CD4-positive, alpha-beta T cell (primary cell): ENCODE measurements around the gene PCOLCE2. TPM values are rescaled to one million over a fixed set of nuclear protein-coding genes. Genes with fewer than 3 reads are reported as not detected.

Source experiments
- ATAC-seq: fragments of 200-7000 bp; cut with Tn5 transposase; one replicate; pipeline ENCODE4 v1.10.0; 2022; ENCODE audit warnings: mild to moderate bottlenecking; ENCODE audit not compliant: poor library complexity
- CTCF ChIA-PET: fragments of 350-600 bp; sonication (Branson Sonifier 250); formaldehyde crosslinking; loops from one replicate; lab custom pipeline; 2021; ENCODE audit warnings: antibody characterized with exemption, inconsistent platforms; lab: Charles Lee
- POLR2A ChIA-PET: fragments of 350-600 bp; sonication (Branson Sonifier 250); formaldehyde crosslinking; loops from one replicate; lab custom pipeline; 2021; ENCODE audit warnings: antibody characterized with exemption, inconsistent platforms; lab: Charles Lee
- DNase-seq, 14 experiments: peaks; one replicate each; pipeline ENCODE4 v3.0.0-alpha.2; 2013 to 2020; ENCODE audit warnings: mixed read lengths in 2 of 14
- H3K27ac ChIP-seq, 2 donors: one replicate each; pipeline versions ENCODE4 v1.5.1 to v1.7.0; 2013; ENCODE audit warnings: low read length in 2 of 2, low read depth in 1 of 2, mild to moderate bottlenecking in 1 of 2
- H3K27me3 ChIP-seq, 2 experiments: 1 replicate in 1 of 2; 2 replicates in 1 of 2; pipeline versions ENCODE4 v1.6.1 to v1.7.0; 2013; ENCODE audit warnings: low read length in 2 of 2, control low read depth in 1 of 2, mild to moderate bottlenecking in 1 of 2, moderate library complexity in 1 of 2; ENCODE audit not compliant: insufficient read depth in 2 of 2, control insufficient read depth in 1 of 2
- H3K36me3 ChIP-seq: one replicate; pipeline ENCODE4 v1.6.1; 2013; ENCODE audit warnings: low read length, control low read depth; ENCODE audit not compliant: insufficient read depth
- H3K4me1 ChIP-seq: one replicate; pipeline ENCODE4 v1.6.1; 2013; ENCODE audit warnings: low read length, control low read depth; ENCODE audit not compliant: insufficient read depth
- H3K4me3 ChIP-seq: one replicate; pipeline ENCODE4 v1.5.1; 2013; ENCODE audit warnings: mild to moderate bottlenecking, low read length, moderate library complexity
- H3K9me3 ChIP-seq, 2 experiments: 1 replicate in 1 of 2; 2 replicates in 1 of 2; pipeline versions ENCODE4 v1.6.1 to v1.7.0; 2013; ENCODE audit warnings: low read length in 2 of 2, mild to moderate bottlenecking in 2 of 2, control low read depth in 1 of 2, moderate library complexity in 1 of 2; ENCODE audit not compliant: control insufficient read depth in 1 of 2, insufficient read depth in 1 of 2
- H3K27ac Mint-ChIP-seq: one replicate; pipeline ENCODE4 v1.8.0; 2020; ENCODE audit warnings: mixed read lengths
- H3K27me3 Mint-ChIP-seq: one replicate; pipeline ENCODE4 v1.8.0; 2021; ENCODE audit warnings: mixed read lengths
- H3K36me3 Mint-ChIP-seq: one replicate; pipeline ENCODE4 v1.8.0; 2021; ENCODE audit warnings: low read depth, mixed read lengths
- H3K4me1 Mint-ChIP-seq: one replicate; pipeline ENCODE4 v1.8.0; 2021; ENCODE audit warnings: low read depth, mixed read lengths
- H3K4me3 Mint-ChIP-seq: one replicate; pipeline ENCODE4 v1.8.0; 2020; ENCODE audit warnings: mild to moderate bottlenecking, mixed read lengths
- H3K9me3 Mint-ChIP-seq: one replicate; pipeline ENCODE4 v1.8.0; 2020; ENCODE audit warnings: mixed read lengths
- CTCF ChIP-seq: fragments of 200-600 bp; IDR thresholded peaks from one replicate; pipeline ENCODE4 v1.8.0; 2022; ENCODE audit warnings: antibody characterized with exemption, mild to moderate bottlenecking
- intact Hi-C, 2 experiments: fragments of 100-400 bp; cut with DNase I in 1 of 2; cut with micrococcal nuclease in 1 of 2; formaldehyde crosslinking; loops; one replicate each; pipeline versions ENCODE4 v1.15.1 to v1.9.0; 2023 to 2025; cut with DNase I, micrococcal nuclease
- total RNA-seq, 174 experiments: library from RNA in 2 of 174; stranded (reverse) in 2 of 174; gene quantifications; one replicate each; pipeline ENCODE4 v1.2.3 and lab custom pipeline; 2021 to 2026

The PCOLCE2 gene
- total RNA-seq, 2 experiments from 2014 or later, result not detected

DNA sequence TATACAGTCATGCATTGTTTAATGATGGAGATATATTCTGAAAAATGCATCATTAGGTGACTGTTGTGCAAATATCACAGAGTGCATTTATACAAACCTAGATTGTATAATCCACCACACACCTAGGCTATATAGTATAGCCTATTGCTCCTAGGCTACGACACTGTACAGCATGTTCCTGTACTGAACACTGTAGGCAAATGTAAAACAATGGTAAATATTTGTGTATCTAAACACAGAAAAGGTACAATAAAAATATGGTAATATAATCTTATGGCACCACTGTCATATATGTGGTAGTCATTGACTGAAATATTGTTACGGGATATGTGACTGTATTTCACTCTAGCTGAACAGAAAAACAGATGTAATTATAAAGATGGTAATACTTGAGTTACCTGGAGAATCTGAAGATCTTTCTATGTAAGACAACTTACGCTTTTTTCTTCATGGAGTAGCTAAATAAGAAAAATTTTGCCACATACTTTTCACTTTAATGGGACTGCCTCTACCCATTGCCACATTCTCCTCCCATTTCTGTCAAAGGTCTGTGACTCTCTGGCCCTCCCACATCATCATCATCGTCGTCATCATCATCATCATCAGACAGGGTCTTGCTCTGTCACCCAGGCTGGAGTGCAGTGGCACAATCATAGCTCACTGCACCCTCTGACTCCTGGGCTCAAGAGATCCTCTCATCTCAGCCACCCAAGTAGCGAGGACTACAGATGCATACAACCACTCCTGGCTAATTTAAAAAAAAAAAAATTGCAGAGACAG lies 7.2 kb downstream of the PCOLCE2 start:
- H3K36me3 ChIP-seq, result no peaks in the 10 kb centered on the region
- DNase-seq (no peak), ATAC-seq (no peak)
- H3K4me1 Mint-ChIP-seq, result no peaks in the 10 kb centered on the region
- POLR2A ChIA-PET, result no interaction called here
- no peaks in the 10 kb centered on the region for H3K9me3 Mint-ChIP-seq
- no peaks in the 10 kb centered on the region for H3K4me1 ChIP-seq
- no peaks in the 10 kb centered on the region for H3K36me3 Mint-ChIP-seq
- intact Hi-C loops, result no loop called here
- H3K27ac ChIP-seq, result no peak overlapping the region
- no peak overlapping the region for H3K27ac Mint-ChIP-seq
- H3K27me3 ChIP-seq, result peaks cover 0 to 7% of the 10 kb centered on the region in 2 experiments
- H3K9me3 ChIP-seq, result no peaks in the 10 kb centered on the region
- no peak overlapping the region for H3K4me3 Mint-ChIP-seq
- TF ChIP-seq CTCF, result no peak
- H3K4me3 ChIP-seq, result no peak overlapping the region
- CTCF ChIA-PET, result no interaction called here
- H3K27me3 Mint-ChIP-seq, result peaks cover 44% of the 10 kb centered on the region

DNA sequence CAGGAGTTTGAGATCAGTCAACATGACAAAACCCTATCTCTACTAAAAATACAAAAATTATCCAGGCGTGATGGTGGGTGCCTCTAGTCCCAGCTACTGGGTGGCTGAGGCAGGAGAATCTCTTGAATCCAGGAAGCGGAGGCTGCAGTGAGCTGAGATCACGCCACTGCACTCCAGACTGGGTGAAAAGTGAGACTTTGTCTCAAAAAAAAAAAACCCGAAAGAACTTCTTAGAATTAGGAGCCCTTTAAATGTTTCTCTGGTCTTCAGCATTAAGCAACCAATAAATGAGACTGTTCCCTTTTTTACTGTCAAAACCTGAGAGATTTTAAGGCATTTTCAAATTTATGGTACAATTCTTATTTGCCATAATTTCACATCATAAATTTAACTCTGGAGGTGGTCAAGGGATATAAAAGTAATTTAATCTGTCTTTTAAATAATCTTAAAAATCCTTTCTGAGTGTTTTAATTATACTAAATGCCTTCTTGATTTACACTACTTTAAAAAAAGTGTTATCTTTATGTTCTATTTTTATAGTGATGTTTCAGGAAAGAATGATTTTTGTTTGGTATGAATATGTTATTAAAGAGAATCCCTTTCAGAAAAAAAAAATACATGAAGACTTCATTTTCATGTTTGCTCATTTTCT lies 10.1 kb downstream of the PCOLCE2 start:
- ATAC-seq (no peak), DNase-seq (no peak)
- H3K4me3 Mint-ChIP-seq, result no peak overlapping the region
- H3K27ac ChIP-seq, result no peak overlapping the region
- no peaks in the 10 kb centered on the region for H3K9me3 Mint-ChIP-seq
- H3K27ac Mint-ChIP-seq, result no peak overlapping the region
- CTCF ChIA-PET, result no interaction called here
- no peaks in the 10 kb centered on the region for H3K9me3 ChIP-seq
- POLR2A ChIA-PET, result no interaction called here
- intact Hi-C loops, result no loop called here
- no peaks in the 10 kb centered on the region for H3K4me1 Mint-ChIP-seq
- H3K36me3 ChIP-seq, result no peaks in the 10 kb centered on the region
- peaks cover 0 to 5% of the 10 kb centered on the region in 2 experiments for H3K27me3 ChIP-seq
- H3K4me1 ChIP-seq, result no peaks in the 10 kb centered on the region
- peaks cover 21% of the 10 kb centered on the region for H3K27me3 Mint-ChIP-seq
- no peak for TF ChIP-seq CTCF
- no peak overlapping the region for H3K4me3 ChIP-seq
- no peaks in the 10 kb centered on the region for H3K36me3 Mint-ChIP-seq

- no peak for TF ChIP-seq CTCF
- H3K27ac Mint-ChIP-seq, result no peak overlapping the region
- peaks cover 24% of the 10 kb centered on the region for H3K27me3 Mint-ChIP-seq
- ChIA-PET POLR2A (no interaction called here), CTCF (no interaction called here)
- H3K36me3 Mint-ChIP-seq, result no peaks in the 10 kb centered on the region
- ATAC-seq (no peak), DNase-seq (no peak)
- no peaks in the 10 kb centered on the region for H3K9me3 ChIP-seq
- H3K27me3 ChIP-seq, result peaks cover 0 to 5% of the 10 kb centered on the region in 2 experiments
- intact Hi-C loops, result no loop called here
- no peak overlapping the region for H3K4me3 Mint-ChIP-seq
- no peaks in the 10 kb centered on the region for H3K4me1 Mint-ChIP-seq
- no peak overlapping the region for H3K4me3 ChIP-seq
- H3K9me3 Mint-ChIP-seq, result no peaks in the 10 kb centered on the region
- no peak overlapping the region for H3K27ac ChIP-seq
- H3K36me3 ChIP-seq, result no peaks in the 10 kb centered on the region
- H3K4me1 ChIP-seq, result no peaks in the 10 kb centered on the region
Observed at GRCh38 chr3:142876417-142876816, 12.5 kb downstream of the PCOLCE2 start.
